ENCODE results near the gene TEX26.

TEX26 gene

GRCh38 chr13:30982506-30982905 lies 50.0 kb downstream of the TEX26 start:
- no peak for DNase-seq

DNA sequence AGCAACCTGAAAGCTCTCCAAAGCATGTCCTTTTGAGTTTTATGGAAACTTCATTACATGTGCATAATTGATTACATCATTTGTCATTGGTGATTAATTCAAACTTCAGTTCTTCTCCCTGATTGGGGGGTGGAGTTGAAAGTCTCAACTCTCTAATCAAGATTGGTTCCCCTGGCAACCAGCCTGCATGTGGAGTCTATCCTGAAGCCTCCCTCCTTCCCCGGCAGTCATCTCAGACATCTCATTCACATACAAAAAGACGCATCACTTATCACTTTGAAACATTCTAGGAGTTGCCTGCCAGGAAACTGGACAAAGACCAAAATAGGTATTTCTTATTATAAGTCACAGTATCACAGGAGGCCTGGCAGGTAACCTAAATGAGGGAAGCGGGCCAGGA lies 50.5 kb downstream of the TEX26 start:
- no peak for DNase-seq

- DNase-seq, result no peak
Observed at GRCh38 chr13:30983431-30983830, 51.0 kb downstream of the TEX26 start.

GRCh38 chr13:30984620-30985019 lies 52.2 kb downstream of the TEX26 start:
- no peak for DNase-seq

DNA sequence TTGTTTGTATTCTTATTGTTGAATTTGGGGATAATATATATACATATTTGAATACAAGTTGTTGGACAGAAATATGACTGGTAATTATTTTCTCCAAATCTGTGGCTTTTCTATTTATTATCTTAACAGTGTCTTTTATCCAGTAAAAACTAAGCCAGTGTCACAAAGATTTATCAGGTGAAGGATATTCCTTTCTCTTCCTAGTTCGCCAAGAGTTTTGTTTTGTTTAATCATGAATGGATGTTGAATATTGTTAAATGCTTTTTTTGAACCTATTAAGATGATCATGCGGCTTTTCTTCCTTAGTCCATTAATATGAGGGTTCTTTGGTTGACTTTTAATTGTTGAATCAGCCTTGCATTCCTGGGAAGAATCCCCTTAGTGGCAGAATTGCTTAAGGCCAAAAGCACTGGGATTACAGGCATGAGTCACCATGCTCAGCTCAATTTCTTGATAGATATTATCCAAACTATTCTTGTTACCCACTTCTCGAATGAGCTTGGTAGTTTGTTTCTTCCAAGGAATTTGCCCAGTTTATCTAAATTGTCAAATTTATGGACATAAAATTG lies 53.3 kb downstream of the TEX26 start:
- DNase-seq, result no peak

DNA sequence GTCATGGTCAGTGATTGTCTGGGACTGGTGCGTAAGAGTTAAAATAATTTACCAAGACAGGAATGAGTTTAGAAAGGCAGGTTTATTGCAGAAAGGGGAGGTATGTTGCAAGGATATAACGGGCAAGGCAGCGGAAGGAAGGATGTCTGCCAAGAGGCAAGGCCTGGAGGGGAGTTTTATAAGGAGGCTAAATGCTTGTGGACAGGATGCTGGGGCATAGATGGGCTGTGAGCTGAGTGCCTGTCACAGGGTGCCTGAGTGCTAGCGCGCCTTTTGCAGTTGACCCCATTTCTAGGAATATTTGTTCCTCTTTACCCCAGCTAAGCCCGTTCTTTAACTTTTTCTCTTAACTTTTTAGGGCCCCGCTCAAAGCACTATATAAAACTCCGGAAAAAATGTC lies 58.7 kb downstream of the TEX26 start:
- no peak for DNase-seq

- DNase-seq, result no peak
Observed at GRCh38 chr13:30991922-30992321, 59.5 kb downstream of the TEX26 start.

DNA sequence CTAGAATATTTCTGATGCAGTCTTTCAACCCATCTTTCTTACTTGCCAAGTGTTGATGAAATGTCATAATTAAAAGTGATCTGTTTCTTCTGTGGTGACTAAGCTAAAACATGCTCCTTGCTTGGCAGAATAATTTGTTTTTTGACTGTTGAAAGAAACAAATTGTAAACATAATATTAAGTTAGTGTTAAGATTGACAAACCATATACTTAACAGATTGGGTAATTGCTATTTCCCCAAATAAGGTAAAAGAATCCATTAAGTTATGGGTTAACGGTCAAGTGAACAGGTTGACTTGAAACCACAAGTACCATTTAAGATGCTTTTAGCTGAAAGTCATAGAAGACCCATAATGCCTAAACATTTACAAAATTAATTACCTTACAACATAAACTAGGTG lies 62.9 kb downstream of the TEX26 start:
- no peak for DNase-seq

DNA sequence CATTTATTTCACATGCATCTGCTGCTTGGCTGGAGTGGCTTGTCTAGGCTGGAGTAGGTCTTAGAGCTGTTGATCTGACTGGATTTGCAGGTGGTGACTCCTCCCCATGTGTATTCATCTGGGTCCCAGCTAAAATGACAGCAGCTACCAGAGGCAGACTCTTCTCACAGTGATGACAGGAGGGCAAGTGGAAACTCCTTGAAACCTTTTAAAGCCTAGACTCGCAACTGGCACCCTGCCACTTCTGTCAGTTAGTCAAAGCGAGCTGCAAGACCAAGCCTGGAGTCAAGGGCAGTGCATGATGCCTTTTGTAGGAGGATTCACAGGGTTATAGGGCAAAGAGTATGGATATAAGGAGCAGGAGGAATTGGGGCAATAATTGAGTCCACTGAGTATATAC lies 65.2 kb downstream of the TEX26 start:
- no peak for DNase-seq

DNA sequence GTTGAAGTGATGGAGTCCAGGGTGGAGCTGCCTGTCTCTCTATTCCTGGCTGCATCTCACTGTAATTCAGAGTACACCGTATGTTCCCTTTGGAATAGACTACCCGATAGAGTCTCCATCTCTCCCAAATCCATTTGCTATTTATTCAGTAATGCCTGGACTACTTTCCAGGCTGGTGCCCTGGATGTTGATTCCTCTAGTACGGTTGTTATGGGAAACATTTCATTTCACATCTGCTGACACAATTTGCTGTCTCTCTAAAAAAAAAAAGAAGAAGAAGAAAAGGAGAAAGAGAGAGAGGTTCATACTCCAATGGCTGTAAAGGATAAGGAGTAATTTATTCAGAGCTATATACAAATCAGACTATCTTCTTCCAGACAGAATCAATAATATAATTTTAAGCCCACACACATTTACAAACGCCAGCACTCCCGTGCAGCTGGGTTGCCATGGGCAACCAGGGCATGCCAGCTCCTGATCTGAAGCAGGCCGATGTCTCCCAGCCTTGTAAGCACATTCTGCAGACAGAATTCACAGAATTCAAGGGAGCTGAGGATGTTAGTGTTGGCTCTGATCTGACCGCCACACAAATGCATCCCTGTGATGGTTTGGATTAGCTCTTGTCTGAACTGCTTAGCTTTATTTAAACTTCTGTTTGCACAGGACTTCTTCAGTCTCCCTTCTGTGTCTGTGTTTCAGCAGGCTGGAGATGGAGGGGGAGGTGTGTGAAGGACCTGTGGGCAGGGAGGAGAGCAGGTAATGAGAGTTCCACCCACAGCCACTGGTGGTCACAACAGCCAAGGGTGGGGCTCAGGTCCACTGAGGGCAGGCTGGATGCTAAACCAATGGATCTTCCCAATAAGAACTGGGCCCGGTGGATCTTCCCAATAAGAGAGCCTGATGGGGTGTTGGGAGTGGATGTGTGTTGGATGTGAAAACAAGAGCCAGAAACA lies 66.0 kb downstream of the TEX26 start:
- no peak for DNase-seq

GRCh38 chr13:31000889-31001288 lies 68.4 kb downstream of the TEX26 start:
- DNase-seq, result no peak

- DNase-seq, result no peak
Observed at GRCh38 chr13:31001647-31002046, 69.2 kb downstream of the TEX26 start.

- DNase-seq, result no peak
Observed at GRCh38 chr13:31005066-31005465, 72.6 kb downstream of the TEX26 start.

GRCh38 chr13:31007417-31007816 lies 75.0 kb downstream of the TEX26 start:
- no peak for DNase-seq

- DNase-seq, result no peak
Observed at GRCh38 chr13:31008400-31009115, 76.1 kb downstream of the TEX26 start.

DNA sequence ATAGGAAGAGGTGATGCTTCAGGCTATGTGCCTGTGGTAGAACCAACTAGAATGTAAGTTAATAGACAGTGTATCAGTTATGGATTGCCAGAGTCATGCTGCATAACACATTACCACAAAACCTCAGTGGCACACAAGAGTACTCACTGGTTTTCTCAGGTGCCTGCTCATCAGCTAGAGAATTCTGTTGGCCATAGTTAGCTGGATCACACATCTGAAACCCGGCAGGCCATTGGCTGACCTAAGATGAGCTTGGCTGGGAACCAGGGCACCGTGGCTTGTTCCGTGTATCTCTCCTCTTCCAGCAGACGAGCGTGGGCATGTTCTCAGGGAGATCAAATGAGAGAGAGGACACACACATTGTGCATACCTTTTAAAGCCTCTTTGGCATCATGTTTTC lies 76.7 kb downstream of the TEX26 start:
- DNase-seq, result no peak

DNA sequence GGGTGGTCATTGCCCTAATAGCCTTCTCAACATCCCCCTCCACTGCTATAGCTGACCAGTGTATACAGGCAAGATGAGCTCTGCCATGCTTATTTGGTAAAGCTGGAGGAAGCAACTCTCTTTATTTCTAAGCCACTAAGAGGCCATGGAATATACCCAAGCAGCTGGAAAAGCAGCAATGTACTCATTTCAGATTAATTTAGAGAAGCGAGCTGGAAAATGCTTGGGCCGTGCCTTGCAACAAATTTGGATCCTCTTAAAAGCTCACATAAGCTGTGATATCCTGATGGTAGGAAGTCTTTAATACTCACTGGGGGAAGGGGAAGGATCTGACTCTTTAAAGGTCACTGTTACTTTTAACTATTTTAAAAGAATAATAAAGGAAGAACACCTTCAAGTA lies 77.8 kb downstream of the TEX26 start:
- DNase-seq, result no peak

DNA sequence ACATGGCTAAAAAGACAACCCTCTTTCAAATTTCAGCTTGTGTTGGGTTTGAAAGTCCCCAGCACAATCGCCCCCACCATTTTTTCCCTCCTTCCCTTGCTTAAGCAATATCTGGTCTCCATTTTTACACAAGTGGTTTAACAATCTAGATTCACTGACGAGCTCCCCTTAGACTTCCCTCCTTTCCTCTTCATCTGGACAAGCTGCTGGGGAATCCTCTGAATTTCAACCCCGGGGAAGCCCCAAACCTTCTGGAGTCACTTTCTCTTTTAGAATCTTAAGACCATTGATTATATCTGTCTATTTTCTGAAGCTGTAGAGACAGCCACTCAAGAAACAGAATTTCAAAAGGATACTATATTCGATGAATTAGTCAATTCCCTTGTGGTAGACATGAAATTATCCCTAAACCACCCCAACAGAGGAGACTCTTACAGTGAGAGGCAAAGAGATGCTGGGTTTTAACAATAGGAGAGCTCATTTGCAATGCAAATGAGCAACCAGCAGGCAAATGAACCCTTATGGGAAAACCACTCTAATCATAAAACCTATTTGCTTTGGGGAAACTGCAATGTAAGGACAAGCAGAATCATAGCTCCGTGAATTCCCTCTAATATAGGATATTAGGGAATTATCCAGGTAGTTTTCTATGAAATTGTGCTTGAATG lies 78.9 kb downstream of the TEX26 start:
- no peak for DNase-seq

- DNase-seq, result no peak
Observed at GRCh38 chr13:31011901-31012654, 79.6 kb downstream of the TEX26 start.

DNA sequence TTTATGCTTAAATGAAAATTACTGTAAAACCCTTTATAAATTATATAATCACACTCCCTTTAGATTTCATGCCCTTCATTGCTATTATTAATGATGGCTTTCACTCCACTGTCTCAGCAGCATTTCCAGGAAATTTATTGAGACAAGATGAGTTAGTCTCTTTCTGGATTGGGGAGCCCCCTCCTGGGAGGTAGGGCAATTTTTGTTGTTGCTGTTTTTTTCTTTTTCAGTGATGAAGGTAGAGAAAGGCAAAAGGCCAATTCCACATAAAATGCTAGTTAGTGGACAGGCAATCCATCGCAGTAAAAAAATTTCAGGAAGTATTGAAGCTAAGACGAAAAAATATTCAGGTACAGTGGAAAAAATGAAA lies 80.2 kb downstream of the TEX26 start:
- no peak for DNase-seq

GRCh38 chr13:31014456-31014855 lies 82.0 kb downstream of the TEX26 start:
- DNase-seq, result no peak

- no peak for DNase-seq
Observed at GRCh38 chr13:31015199-31015598, 82.7 kb downstream of the TEX26 start.

Measured in stimulated activated naive CD4-positive, alpha-beta T cell treated with Interleukin-2 at 50 U/mL for 16 hours (primary cell).